ENCODE results near the gene CCNY.
A peak's percentile ranks its signal among the peaks of the same experiment; 100 is the strongest.
"Not testable (repeated sequence)": the region's sequence is repeated elsewhere in the genome, so short reads cannot be mapped to it uniquely, and the experiment has no call there.

Gene CCNY

DNA sequence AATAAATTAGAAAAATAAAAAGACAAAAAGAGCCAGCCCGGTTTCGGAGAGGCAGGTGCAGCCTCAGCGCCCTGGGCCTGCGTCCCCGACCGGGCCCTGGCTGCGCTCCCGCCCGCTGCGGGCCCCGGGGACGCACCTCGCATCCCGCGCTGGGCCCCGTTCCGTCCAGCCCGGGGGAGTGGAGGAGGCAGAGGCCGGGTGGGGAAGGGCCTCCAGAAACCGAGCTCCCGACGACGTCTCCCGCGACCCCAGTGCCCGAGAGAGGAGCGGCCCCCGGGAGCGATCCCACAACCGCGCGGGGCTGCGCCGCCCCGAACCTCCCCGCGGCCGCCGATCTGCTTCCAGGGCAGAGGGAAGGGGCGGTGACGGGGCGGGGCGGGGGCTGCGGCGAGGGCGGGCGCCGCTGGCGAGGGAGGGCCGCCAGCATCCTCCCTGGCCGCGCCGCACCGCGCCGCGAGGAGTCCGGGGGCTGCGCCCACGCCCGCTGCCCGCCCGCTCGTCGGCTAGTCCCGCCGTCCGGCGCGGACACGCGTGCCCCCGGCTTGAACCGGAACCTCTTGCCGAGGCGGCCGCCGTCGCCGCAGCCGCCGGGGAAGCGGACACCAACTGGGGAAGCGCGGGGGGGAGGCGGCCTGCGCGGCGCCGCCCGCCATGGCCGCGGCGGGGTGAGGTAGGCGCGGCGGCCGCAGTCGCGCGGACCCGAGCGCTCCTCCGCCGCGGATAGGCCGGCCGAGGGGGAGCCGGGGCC is at the start of gene CCNY:
TSS of gene CCNY (plus strand) at position 426 of the 748 bp plus-strand sequence. CDS start 545 bp downstream, outside the sequence.
- no peak for DNase-seq

DNA sequence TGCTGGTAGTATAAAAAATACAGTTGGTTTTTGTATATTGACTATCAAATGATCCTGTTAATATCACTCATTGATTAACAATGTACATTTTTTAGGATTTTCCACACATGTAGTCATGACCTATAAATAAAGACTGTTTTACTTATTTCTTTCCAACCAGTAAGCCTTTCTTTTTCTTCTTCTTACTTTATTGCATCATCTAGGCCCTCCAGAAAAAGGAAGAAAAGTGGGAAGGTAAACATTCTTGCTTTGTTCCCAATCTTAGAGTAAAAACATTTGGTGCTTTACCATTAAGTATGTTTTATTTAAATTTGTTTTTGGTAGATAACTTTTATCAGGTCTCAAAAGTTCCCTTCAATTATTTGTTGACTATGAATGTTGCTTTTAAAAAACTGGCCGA is 47.1 kb upstream of the CCNY start:
- DNase-seq: no peak

DNA sequence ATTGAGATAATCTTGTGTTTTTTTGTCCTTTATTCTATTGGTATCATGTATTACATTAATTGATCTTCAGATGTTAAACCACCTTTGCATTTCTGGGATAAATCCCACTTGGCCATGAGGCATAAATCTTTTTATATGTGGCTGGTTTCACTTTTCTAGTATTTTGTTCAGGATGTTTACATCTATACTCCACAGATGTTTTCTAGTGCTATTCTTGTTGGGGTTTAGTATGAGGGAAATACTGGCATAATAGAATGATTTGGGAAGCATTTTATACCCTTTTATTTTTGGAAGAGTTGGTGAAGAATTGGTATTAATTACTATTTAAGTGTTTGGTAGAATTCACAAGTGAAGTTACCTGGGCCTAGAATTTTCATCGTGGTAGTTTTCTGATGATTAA is 41.8 kb upstream of the CCNY start:
- no peak for DNase-seq

DNA sequence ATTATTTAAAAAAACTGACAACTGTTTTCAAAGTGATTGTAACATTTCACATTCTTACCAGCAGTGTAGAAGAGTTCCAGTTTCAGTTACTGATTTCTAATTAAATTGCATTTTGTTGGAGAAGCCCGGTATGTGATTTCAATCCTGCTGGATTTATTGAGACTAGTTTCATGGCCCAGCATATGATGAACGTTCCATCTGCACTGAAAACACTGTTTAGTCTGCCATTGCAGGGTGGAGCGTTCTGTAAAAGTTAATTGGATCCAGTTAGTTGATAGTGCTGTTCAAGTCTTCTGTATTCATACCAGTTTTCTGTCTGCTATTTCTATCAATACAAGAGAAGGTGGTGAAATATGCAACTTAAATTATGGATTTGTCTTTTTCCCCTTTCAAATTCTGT is 37.3 kb upstream of the CCNY start:
- no peak for DNase-seq

DNA sequence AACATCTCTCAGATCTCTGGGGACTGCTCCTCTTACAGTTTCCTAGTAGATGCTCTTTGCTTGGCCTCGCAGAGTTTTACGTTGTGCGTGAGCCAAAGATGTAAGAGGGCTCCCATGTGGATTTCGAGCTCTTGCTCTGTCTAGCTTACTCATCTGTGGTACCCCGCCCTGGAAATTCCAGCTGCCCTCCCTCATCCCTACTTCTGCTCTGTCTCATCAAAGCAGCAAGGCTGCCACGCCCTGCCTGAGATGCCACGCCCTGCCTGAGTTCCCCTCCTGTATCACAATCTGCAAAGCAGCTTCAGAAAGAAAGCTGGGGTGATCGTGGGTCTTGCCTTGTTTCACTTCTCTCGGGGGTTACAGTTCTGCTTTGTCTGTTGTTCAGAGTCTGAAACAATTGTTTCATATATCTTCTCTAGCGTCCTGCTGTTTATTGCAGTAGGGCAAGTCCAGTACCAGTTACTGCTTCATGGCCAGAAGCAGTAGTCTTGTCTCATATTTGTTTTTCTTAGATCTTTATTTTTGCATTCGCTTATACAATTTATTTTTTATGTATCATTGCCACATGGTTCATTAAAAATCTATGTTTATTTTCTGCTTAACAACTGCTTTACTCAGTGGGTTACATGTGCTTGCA is 36.1 kb upstream of the CCNY start:
- DNase-seq: no peak

DNA sequence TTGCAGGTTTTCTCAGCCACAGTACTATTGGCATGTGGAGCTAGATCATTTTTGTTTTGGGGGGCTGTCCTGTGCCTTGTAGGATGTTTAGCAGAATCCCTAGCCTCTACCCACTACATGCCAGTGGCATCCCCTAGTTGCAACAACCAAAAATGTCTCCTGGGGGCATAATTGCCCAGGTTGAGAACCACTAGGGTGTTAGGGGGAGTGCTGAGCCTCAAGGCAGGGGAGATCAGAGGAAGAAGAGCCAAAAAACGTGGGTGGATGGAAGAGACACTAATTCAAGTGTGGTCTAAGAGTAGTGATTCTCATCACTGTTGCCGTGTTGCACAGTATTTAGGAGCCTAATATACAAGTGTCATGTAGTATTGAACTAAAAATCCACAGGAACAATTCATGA is 31.7 kb upstream of the CCNY start:
- DNase-seq: no peak

DNA sequence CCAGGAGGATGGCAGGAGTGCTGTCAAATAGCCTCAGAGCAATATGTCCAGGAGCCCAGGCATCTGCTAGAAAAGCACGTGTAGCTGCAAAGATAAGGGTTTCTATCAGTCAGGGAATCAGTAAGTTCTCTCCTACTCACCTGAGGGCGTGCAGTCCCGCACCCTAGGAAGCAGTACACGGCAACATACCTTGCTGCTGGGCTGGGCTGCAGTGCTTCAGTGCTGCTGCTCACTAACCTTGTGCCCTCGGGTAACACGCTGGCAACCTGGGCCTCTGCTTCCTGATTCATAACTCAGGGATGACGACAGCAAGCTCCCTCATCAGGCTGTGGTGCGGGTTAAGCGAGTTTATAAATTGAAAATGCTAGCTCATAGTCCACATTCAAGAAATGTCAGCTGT is 29.5 kb upstream of the CCNY start:
- no peak for DNase-seq

DNA sequence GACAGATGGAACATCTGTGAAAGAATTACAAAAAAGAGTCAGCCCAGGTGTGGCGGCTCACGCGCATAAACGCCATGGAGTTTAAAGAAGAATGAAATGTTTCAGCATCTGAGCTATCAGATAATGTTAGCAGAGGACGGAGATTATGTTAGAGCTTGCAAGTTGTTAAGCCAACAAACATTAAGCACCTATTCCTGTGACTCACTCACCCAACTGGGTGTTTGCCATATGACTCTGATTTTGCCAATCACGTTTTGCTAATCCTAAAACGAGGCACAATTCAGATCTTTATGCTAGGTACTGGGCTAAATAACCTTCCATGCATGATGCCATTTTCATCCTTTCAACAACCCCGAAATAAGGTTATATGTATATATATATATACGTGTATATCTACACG is 29.0 kb upstream of the CCNY start:
- DNase-seq: no peak

DNA sequence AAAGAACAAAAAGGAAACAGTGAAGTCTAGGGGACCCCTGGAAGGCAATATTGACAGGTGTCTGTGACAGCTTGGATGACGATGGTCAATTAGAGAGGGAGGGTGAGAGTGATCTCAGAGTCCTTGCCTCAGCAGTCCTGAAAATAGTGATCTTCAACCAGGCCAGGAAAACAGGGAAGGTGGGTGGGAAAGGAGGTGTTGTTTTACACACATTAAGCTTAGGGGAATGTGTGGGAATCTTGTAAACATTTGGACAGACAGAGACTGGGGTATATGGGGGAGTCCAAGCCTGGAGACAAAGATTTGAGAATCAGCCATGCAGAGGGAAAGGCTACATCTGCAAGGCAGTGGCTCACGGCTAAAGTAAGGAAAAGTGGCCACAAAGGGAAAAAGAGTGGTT is 27.5 kb upstream of the CCNY start:
- DNase-seq: no peak

DNA sequence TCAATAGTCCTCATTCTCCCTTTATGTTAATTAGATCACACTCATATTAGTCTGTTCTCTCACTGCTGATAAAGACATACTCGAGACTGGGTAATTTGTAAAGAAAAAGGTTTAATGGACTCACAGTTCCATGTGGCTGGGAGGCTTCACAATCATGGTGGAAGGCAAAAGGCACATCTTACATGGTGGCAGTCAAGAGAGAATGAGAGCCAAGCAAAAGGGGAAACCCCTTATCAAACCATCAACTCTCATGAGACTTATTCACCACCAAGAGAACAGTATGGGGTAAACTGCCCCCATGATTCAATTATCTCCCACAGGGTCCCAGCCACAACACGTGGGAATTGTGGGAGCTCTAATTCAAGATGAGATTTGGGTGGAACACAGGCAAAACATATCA is 22.2 kb upstream of the CCNY start:
- not testable (repeated sequence) for DNase-seq

DNA sequence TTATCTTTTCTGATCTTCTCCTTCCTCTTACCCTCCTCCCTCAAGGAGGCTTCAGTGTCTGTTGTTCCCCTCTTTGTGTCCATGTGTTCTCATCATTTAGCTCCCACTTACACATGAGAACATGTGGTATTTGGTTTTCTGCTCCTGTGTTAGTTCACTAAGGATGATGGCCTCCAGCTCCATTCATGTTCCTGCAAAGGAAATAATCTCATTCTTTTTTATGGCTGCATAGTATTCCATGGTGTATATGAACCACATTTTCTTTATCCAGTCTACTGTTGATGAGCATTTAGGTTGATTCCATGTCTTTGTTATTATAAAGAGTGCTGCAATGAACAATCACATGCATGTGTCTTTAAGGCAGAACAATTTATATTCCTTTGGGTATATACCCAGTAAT is 21.1 kb upstream of the CCNY start:
- not testable (repeated sequence) for DNase-seq

DNA sequence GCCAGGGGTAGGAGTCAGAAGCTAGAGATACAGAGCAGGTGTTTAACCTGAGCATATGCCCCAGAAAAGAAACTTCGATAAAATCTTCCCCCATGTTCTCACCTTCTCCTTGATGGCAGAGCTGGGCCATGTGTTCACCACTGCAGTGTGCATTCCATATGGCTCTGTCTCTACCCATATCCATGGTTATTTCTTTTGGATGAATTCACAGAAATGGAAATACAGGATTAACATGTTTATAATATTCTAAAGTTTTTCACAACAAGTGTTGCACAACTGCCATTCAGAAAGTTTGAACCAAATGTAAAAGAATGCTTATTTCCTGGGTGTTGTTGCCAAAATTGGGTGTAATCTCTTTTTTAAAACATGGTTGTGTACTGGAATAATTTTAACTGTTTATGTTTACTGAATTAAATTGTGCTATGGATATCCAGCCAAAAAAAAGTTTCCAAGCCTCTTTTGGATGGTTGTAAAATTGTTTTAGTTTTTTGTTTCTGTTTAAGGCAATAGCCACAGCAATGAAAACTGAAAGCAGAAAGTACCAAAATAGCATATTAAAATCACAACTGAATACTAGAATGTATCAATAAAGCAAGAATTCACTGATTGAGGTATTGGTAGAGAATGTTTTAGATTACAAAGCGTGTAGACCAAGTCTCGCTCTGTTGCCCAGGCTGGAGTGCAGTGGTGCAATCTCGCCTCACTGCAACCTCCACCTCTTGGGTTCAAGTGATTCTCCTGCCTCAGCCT is 19.9 kb upstream of the CCNY start:
- DNase-seq: no peak

DNA sequence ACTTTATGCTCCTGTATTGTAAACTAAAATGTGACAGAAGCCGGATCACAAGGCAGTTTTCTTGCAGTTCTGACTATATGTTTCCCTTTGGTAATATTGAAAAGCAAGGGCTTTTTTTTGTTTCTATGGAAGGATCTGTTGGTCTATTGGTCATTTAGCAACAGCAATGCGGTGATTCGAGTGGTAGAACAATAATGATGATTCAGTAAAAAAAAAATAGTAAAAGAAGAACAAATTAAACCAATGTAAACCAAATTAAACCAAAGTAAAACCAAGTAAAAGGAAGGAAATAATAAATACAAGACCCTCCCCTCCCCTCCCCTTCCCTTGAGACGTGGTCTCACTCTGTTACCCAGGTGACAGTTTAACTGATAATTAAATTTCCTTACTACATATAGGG is 17.8 kb upstream of the CCNY start:
- no peak for DNase-seq

DNA sequence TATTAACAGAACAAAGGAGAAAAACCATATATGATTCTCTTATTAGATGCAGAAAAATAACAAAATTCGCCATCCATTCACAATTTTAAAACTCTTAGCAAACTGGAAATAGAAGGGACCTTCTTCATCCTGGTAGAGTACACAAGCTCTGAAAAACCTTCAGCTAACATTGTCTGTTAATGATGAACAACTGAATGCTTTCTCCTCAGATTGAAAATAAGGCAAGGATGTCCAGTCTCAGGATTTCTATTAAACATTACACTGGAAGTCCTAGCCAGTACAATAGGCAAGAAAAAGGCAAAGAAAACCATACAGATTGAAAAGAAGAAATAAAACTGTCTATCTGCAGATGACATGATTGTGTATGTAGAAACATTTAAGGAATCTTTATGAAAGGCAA is 16.0 kb upstream of the CCNY start:
- DNase-seq: no peak

DNA sequence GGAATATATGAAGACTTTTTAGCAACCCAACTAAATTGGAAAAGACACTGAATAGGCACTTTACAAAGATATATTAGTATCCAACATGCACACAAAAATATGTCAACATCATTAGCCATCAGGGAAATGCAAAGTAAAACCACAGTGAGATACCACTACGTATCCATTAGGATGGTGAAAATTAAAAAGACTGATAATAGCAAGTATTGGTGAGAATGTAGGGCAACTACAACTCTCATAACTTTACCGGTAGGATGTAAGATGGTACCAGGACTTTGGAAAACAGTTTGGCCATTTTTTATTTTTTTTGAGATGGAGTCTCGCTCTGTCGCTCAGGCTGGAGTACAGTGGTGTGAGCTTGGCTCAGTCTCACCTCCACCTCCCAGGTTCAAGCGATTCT is 13.7 kb upstream of the CCNY start:
- DNase-seq: no peak

DNA sequence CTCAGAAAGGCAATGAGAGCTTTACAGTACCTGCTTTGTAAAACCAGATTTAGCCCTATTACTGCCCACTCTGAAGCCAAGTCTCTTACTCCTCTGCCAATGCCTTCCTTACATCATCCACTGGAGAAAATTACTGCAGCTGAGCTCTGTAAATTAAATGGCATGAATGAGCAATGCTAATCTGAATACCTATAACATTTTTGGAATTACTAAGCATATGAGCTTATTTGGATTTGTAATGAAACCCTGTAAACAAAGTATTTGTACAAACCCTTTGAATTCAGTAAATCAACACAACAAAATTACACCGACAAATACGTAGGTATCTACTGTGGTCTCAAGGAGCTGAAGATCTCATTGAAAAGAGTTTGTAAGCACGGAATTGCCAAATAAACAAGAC is 12.1 kb upstream of the CCNY start:
- DNase-seq: no peak

DNA sequence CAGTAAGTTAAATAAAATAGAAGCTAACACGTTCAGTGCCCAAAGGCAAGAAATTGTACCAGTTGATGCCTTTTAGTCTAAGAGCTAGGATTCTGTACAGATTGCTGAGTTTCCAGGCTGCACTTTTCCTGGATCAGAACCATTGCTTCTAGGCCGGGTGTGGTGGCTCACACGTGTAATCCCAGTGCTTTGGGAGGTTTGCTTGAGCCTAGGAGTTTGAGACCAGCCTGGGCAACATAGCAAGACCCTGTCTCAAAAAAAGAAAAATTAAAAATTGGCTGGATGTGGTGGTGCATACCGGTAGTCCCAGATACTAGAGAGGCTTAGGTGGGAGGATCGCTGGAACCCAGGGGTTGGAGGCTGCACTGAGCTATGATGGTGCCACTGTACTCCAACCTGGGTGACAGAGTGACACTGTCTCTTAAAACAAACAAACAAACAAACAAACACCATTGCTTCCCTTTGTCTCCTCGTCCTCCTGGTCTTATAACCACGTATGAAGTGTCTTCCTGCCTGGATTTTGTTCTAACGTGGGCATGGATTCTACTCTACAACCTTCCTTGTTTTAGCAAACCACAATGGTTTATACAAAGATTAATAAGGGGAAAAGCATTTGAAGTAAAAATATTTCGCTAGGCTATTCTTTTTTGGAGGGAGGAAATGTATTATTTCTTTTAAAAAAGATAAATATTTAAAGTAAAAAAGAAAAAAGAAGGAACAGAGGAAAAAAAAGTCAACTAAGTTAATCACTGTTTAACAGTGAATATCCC is 9.7 kb upstream of the CCNY start:
- DNase-seq: no peak

DNA sequence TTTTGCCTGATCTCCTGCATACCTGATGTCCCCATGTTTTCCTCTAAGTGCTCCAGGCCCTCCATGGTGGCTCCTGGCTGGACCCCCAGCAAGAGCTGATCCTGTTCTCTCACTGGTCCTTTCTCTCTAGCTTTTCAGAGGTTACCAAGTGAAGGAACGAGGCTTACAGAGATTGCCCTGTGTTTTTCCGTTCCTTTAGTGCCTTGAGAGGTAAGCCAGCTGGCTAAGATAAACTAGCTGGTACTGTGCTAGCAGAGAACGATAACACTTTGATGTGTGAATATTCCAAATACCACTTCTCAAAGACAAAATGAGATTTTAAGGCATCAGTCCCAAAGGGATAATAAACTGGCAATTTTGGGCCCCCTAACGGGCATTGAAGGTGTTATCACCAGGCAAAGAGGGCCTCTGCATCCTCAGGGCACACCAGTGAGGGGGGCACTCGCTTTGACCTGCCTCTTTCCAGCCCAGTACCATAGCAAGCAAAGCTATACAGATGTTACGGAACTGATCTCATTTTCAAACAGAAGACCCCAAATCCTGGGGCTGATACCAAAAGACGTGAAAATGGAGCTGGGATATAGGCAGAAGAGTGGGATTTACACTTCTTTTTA is 8.4 kb upstream of the CCNY start:
- DNase-seq: no peak

DNA sequence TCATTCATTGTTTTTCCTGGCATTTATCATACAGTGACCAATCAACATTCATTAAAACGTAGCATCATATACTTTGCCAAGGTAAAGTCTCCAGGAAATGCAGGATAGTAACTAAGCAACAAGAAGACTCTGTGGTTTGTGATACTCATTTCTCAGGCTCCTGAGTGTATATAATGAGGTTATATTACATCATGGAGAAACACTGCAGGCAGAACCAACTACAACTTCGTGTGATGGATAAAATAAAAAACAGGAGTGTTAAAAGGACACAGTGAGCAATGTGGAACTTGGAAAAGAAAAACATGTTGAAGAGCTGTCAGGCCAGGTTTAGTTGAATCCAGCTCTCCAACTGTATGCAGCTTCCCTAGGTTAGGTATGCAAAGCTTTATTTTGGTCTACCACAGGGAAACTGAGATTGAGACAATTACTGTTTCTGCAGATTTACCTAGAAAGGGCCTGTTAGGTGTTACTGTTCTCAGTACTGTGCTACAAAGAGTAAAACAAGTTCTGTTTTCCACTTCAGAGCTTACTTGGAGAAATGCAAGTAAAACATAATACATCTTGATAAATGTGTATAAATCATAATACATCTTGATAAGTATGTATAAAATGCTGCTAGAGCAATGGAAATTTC is 7.8 kb upstream of the CCNY start:
- DNase-seq: no peak

DNA sequence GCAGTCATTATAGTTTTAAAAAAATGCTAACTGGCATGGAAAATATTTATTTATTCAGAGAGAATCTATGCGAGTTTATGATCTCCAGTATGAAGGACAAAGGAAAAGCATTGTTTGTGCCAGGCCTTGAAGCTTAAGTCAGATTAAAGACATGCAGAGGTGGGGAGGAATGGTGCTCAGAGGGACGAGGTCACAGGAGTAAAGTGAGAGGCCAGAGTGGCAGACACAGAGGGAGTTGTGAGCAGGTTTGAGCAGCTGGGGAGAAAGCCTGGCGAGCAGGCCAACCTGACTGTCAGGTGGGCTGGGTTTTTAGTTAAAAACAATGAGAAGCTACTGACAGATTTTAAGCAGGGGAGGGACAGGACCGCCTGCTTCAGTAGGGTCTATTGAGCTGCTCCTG is 6.8 kb upstream of the CCNY start:
- no peak for DNase-seq

DNA sequence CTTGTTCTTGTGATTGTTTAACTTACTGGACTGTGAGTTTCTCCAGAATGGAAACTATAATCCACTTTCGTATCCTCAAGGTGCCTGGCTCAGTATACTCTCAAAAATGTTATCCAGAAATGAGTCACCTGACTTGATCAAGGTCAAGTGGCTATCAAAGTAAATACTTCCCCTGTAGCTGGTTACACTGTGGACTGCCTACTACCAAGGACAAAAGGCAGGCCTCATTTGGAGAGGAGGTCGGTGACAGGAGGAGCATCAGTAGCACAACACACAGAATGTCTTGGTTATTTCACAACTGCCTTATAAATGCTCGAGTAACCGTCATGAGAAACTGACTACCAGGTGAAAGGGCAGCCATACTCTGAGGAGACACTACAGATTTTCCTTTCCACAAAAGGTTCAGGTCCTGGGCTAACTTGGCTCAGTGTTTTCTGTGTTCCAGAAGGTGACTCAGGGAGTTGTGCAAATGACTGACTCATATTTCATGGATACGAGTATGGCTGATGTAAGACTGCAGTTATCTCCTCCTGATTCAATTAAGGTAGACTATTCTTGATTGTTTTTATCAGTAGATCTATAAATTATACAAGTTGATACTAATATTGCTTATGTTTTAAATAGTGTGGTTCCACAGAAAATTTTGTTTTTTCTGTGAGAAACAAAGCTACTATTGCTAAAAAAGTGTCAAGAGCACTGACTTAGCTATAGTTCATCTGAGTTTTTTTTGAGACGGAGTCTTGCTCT is 4.2 kb upstream of the CCNY start:
- peak; percentile 32 for DNase-seq

DNA sequence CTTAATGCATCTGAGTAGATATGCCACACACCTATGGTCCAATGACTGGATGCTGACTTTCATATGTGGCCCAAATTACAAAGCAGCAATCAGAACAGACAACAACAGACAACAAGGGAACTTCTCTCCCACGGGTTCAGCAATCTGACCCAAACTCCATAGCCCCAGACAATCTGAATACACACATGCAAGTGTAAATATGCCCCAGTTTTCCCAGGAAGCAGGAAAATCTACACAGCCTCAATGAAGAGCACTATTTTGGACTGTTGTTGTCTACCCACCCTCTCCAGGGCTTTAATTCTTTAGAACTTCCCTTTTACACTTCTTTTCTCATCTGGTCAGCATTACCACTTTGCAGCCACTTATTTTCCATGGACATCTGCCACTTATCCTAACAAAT is 2.0 kb upstream of the CCNY start:
- no peak for DNase-seq
